SKM-1 treated with dmso at 0.1 percent for 144 hours (cell line): ENCODE measurements around the gene CPTP.

ENCODE experiments used
- DNase-seq: peaks from one replicate; lab custom pipeline; 2025; ENCODE audit not compliant: unreplicated experiment; lab: John Stamatoyannopoulos, UW

The CPTP gene

GRCh38 chr1:1317420-1317819 lies 7.2 kb upstream of the CPTP start:
- DNase-seq, result no peak

GRCh38 chr1:1318131-1318652 lies 6.4 kb upstream of the CPTP start:
- no peak for DNase-seq

GRCh38 chr1:1318777-1319645 lies 5.6 kb upstream of the CPTP start:
- no peak for DNase-seq

- DNase-seq, result no peak
These were observed 5.0 kb upstream of the CPTP start for GRCh38 chr1:1319646-1319941.

- no peak for DNase-seq
These were observed 3.7 kb upstream of the CPTP start for GRCh38 chr1:1320666-1321448.

- DNase-seq, result no peak
These were observed 3.1 kb upstream of the CPTP start for GRCh38 chr1:1321477-1321876.

GRCh38 chr1:1322418-1322817 lies 2.2 kb upstream of the CPTP start:
- DNase-seq, result no peak

GRCh38 chr1:1322952-1323351 lies 1.6 kb upstream of the CPTP start:
- no peak for DNase-seq

- no peak for DNase-seq
These were observed 498 bp upstream of the CPTP start for GRCh38 chr1:1324084-1324523.

- no peak for DNase-seq
These were observed 879 bp downstream of the CPTP start for GRCh38 chr1:1325288-1326074.

GRCh38 chr1:1326075-1326605 lies 1.5 kb downstream of the CPTP start:
- DNase-seq, result no peak

- DNase-seq, result no peak
These were observed 2.7 kb downstream of the CPTP start for GRCh38 chr1:1327291-1327690.

GRCh38 chr1:1328254-1328653 lies 3.7 kb downstream of the CPTP start:
- no peak for DNase-seq

- no peak for DNase-seq
These were observed 5.0 kb downstream of the CPTP start for GRCh38 chr1:1329304-1330210.

- no peak for DNase-seq
These were observed 5.9 kb downstream of the CPTP start for GRCh38 chr1:1330366-1331067.

GRCh38 chr1:1331068-1331965 lies 6.7 kb downstream of the CPTP start, which contains the start of gene TAS1R3:
TAS1R3 (plus strand) TSS chr1:1331280; CDS start chr1:1331346, 66 bp downstream.
- no peak for DNase-seq

GRCh38 chr1:1332031-1332755 lies 7.6 kb downstream of the CPTP start:
- no peak for DNase-seq
